IMR-90 (cell line): Measurements from ENCODE around the gene CMA1. TPM values are rescaled to one million over a fixed set of nuclear protein-coding genes. Genes with fewer than 3 reads are reported as not detected.

Experiments
- ATAC-seq: fragments of 200-7000 bp; cut with Tn5 transposase; 2 replicates; pipeline ENCODE4 v1.9.1; 2020; ENCODE audit warnings: low read depth, mild to moderate bottlenecking, moderate library complexity
- BruUV-seq: library from RNA; stranded (reverse); fragments of 400-500 nt; replicated peaks from 2 replicates; lab custom pipeline; 2021; lab: Mats Ljungman, UMichigan
- CTCF ChIA-PET: fragments of 300-600 bp; formaldehyde crosslinking; extraction: SDS; loops from one replicate; lab custom pipeline; 2021; ENCODE audit warnings: antibody characterized with exemption; lab: Yijun Ruan, JAX
- POLR2A ChIA-PET: fragments of 300-600 bp; sonication (Branson Sonifier 250); formaldehyde crosslinking; loops from one replicate; lab custom pipeline; 2022; ENCODE audit warnings: antibody characterized with exemption; ENCODE audit not compliant: unreplicated experiment; lab: Charles Lee
- DNase-seq: peaks from one replicate; pipeline ENCODE4 v3.0.0; 2013
- H2AFZ ChIP-seq: replicated peaks from 2 replicates; pipeline ENCODE3; 2013; ENCODE audit warnings: low read length, mild to moderate bottlenecking; ENCODE audit not compliant: poor library complexity
- H2AK5ac ChIP-seq: 2 replicates; pipeline ENCODE4 v1.6.1; 2013; ENCODE audit warnings: low read depth, low read length, inconsistent platforms
- H2AK9ac ChIP-seq: replicated peaks from 2 replicates; pipeline ENCODE3; 2013; ENCODE audit warnings: mild to moderate bottlenecking, low read depth, low read length, moderate library complexity; ENCODE audit not compliant: poor library complexity
- H2BK120ac ChIP-seq: 2 replicates; pipeline ENCODE4 v1.6.1; 2013; ENCODE audit warnings: low read depth, low read length, inconsistent platforms
- H2BK15ac ChIP-seq: 3 replicates; pipeline ENCODE4 v1.6.1; 2013; ENCODE audit warnings: low read depth, low read length, inconsistent platforms
- H2BK20ac ChIP-seq: 2 replicates; pipeline ENCODE4 v1.6.1; 2013; ENCODE audit warnings: low read depth, mild to moderate bottlenecking, inconsistent platforms, low read length, moderate library complexity
- H2BK5ac ChIP-seq: 2 replicates; pipeline ENCODE4 v1.6.1; 2013; ENCODE audit warnings: mild to moderate bottlenecking, low read depth, low read length, inconsistent platforms; ENCODE audit not compliant: poor library complexity, severe bottlenecking
- H3K14ac ChIP-seq: replicated peaks from 2 replicates; pipeline ENCODE4 v1.6.1; 2013; ENCODE audit warnings: low read depth, low read length, inconsistent platforms
- H3K18ac ChIP-seq: 2 replicates; pipeline ENCODE4 v1.6.1; 2013; ENCODE audit warnings: low read depth, low read length, control low read depth
- H3K23ac ChIP-seq: 2 replicates; pipeline ENCODE4 v1.6.1; 2013; ENCODE audit warnings: low read depth, low read length, inconsistent platforms
- H3K27ac ChIP-seq: 2 replicates; pipeline ENCODE4 v1.5.1; 2013; ENCODE audit warnings: mild to moderate bottlenecking, control low read depth, low read length; ENCODE audit not compliant: insufficient read depth
- H3K27me3 ChIP-seq: 2 replicates; pipeline ENCODE4 v1.6.1; 2013; ENCODE audit warnings: low read length; ENCODE audit not compliant: control insufficient read depth, insufficient read depth
- H3K36me3 ChIP-seq: 2 replicates; pipeline ENCODE4 v1.6.1; 2013; ENCODE audit warnings: low read length, mixed read lengths; ENCODE audit not compliant: control insufficient read depth, insufficient read depth
- H3K4ac ChIP-seq: 2 replicates; pipeline ENCODE4 v1.6.1; 2013; ENCODE audit warnings: low read depth, low read length, inconsistent platforms
- H3K4me1 ChIP-seq: 2 replicates; pipeline ENCODE4 v1.6.1; 2013; ENCODE audit warnings: low read length, mixed read lengths; ENCODE audit not compliant: control insufficient read depth, insufficient read depth
- H3K4me2 ChIP-seq: 2 replicates; pipeline ENCODE4 v1.6.1; 2013; ENCODE audit warnings: low read depth, mild to moderate bottlenecking, control low read depth, low read length, moderate library complexity
- H3K4me3 ChIP-seq: 2 replicates; pipeline ENCODE4 v1.5.1; 2013; ENCODE audit warnings: low read depth, mild to moderate bottlenecking, control low read depth, low read length, moderate library complexity; ENCODE audit not compliant: insufficient read depth
- H3K56ac ChIP-seq: 2 replicates; pipeline ENCODE4 v1.6.1; 2013; ENCODE audit warnings: low read length, inconsistent platforms; ENCODE audit not compliant: insufficient read depth; ENCODE audit errors: extremely low read depth
- H3K79me1 ChIP-seq, 2 experiments: 2 replicates each; pipeline ENCODE4 v1.6.1; 2013; ENCODE audit warnings: low read length in 2 of 2, inconsistent platforms in 1 of 2, low read depth in 1 of 2
- H3K9ac ChIP-seq: 2 replicates; pipeline ENCODE4 v1.6.1; 2013; ENCODE audit warnings: low read depth, low read length, control low read depth
- H3K9me1 ChIP-seq: 2 replicates; pipeline ENCODE4 v1.6.1; 2013; ENCODE audit warnings: low read length, inconsistent platforms; ENCODE audit not compliant: insufficient read depth
- H3K9me3 ChIP-seq: 2 replicates; pipeline ENCODE4 v1.6.1; 2013; ENCODE audit warnings: low read length; ENCODE audit not compliant: control insufficient read depth, insufficient read depth
- H4K20me1 ChIP-seq: 2 replicates; pipeline ENCODE4 v1.6.1; 2013; ENCODE audit warnings: low read length, inconsistent platforms; ENCODE audit not compliant: insufficient read depth
- H4K5ac ChIP-seq: 2 replicates; pipeline ENCODE4 v1.6.1; 2013; ENCODE audit warnings: mild to moderate bottlenecking, low read depth, low read length, control low read depth
- H4K8ac ChIP-seq, 2 experiments: 2 replicates each; pipeline ENCODE4 v1.6.1; 2013; ENCODE audit warnings: low read depth in 2 of 2, low read length in 2 of 2, control low read depth in 1 of 2, inconsistent platforms in 1 of 2
- H4K91ac ChIP-seq: 2 replicates; pipeline ENCODE4 v1.6.1; 2013; ENCODE audit warnings: low read depth, low read length, inconsistent platforms; ENCODE audit not compliant: insufficient read depth
- BHLHE40 ChIP-seq: fragments of 150-350 bp; IDR thresholded peaks from 2 replicates; pipeline ENCODE4 v1.6.1; 2016; ENCODE audit warnings: mild to moderate bottlenecking, low read depth, low read length
- CEBPB ChIP-seq: IDR thresholded peaks from 2 replicates; pipeline ENCODE4 v1.6.1; 2012; ENCODE audit warnings: low read depth, low read length, improper control_type of control experiment
- CHD1 ChIP-seq: IDR thresholded peaks from 2 replicates; pipeline ENCODE4 v1.6.1; 2012; ENCODE audit warnings: low read depth, low read length, improper control_type of control experiment
- FOS ChIP-seq: fragments of 150-350 bp; IDR thresholded peaks from 2 replicates; pipeline ENCODE4 v1.6.1; 2016; ENCODE audit warnings: low read depth, low read length
- MAFK ChIP-seq: IDR thresholded peaks from 2 replicates; pipeline ENCODE4 v1.6.1; 2012; ENCODE audit warnings: low read depth, low read length, improper control_type of control experiment
- POLR2A ChIP-seq: IDR thresholded peaks from 2 replicates; pipeline ENCODE4 v1.6.1; 2012; ENCODE audit warnings: mild to moderate bottlenecking, low read depth, low read length
- RAD21 ChIP-seq: IDR thresholded peaks from 2 replicates; pipeline ENCODE4 v1.6.1; 2012; ENCODE audit warnings: low read length, improper control_type of control experiment
- RCOR1 ChIP-seq: IDR thresholded peaks from 2 replicates; pipeline ENCODE4 v1.6.1; 2012; ENCODE audit warnings: mild to moderate bottlenecking, low read length, improper control_type of control experiment; ENCODE audit not compliant: insufficient replicate concordance
- RFX5 ChIP-seq: IDR thresholded peaks from 2 replicates; pipeline ENCODE4 v1.8.0; 2012; ENCODE audit warnings: low read depth, mild to moderate bottlenecking, low read length, moderate library complexity
- USF2 ChIP-seq: fragments of 150-350 bp; IDR thresholded peaks from 2 replicates; pipeline ENCODE4 v1.6.1; 2017; ENCODE audit warnings: mild to moderate bottlenecking, antibody characterized with exemption, low read length, low read depth
- WGBS, 2 experiments: methylation state at CpG; one replicate each; pipeline versions ENCODE4 v1.1.5 to v1.1.7; 2013; ENCODE audit warnings: missing lambda C conversion rate in 2 of 2; ENCODE audit not compliant: insufficient read length in 1 of 2; ENCODE audit errors: extremely low coverage in 2 of 2; 5-methylcytosine and 5-hydroxymethylcytosine counted together
- dilution Hi-C: fragments of 300-500 bp; cut with HindIII; formaldehyde crosslinking; loops from one replicate; pipeline ENCODE4 v1.14.3; 2018; ENCODE audit warnings: low sequenced_read_pairs; ENCODE audit not compliant: unreplicated experiment
- in situ Hi-C: fragments of 300-500 bp; cut with MboI; formaldehyde crosslinking; loops from 3 replicates; pipeline ENCODE4 v1.14.3; 2019; ENCODE audit warnings: low sequenced_read_pairs, inconsistent platforms, mixed read lengths
- intact Hi-C: fragments of 100-400 bp; cut with micrococcal nuclease; formaldehyde crosslinking; loops from 2 replicates; pipeline ENCODE4 v1.10.0; 2022
- polyA plus RNA-seq, 3 experiments: library from polyadenylated mRNA; depleted of rRNA; stranded (reverse); fragments of >200 nt; gene quantifications; 2 replicates each; pipeline ENCODE4 v1.2.3, GENCODE V29; 2012; ENCODE audit warnings: low replicate concordance in 1 of 3
- total RNA-seq: library from RNA; depleted of rRNA; stranded (reverse); fragments of >200 nt; gene quantifications from 2 replicates; pipeline ENCODE4 v1.2.3, GENCODE V29; 2012
- TF ChIP-seq, protein P1 (sequence below): conservative IDR thresholded peaks from 2 replicates; pipeline ENCODE4 v1.5.1; 2012; ENCODE audit warnings: mild to moderate bottlenecking, low read depth, low read length, improper control_type of control experiment

The CMA1 gene
- total and polyA plus RNA-seq, 2 of the 4 experiments (the other 2 are of a cell fraction): not detected

GRCh38 chr14:24535737-24536136 lies 27.7 kb upstream of the CMA1 start:
- intact Hi-C loops: no loop called here
- no peaks in the 10 kb centered on the region for H3K79me1 ChIP-seq
- H3K9ac ChIP-seq: no peak overlapping the region
- in situ Hi-C loops: no loop called here
- H3K36me3 ChIP-seq: no peaks in the 10 kb centered on the region
- H3K27me3 ChIP-seq: no peaks in the 10 kb centered on the region
- no peak overlapping the region for H4K5ac ChIP-seq
- H2AK9ac ChIP-seq: no peak overlapping the region
- ATAC-seq (no peak), DNase-seq (no peak)
- ChIA-PET POLR2A (no interaction called here), CTCF (no interaction called here)
- WGBS, 2 experiments: no CpG with 5 or more reads among the region's 1 CpG
- H3K27ac ChIP-seq: no peak overlapping the region
- H2BK20ac ChIP-seq: no peak overlapping the region
- no peak overlapping the region for H2BK120ac ChIP-seq
- H3K18ac ChIP-seq: no peak overlapping the region
- no TSS peak for BruUV-seq
- H3K4me2 ChIP-seq: no peak overlapping the region
- H3K4me3 ChIP-seq: no peak overlapping the region
- H2BK5ac ChIP-seq: no peak overlapping the region
- H3K9me3 ChIP-seq: no peaks in the 10 kb centered on the region
- dilution Hi-C loops: no loop called here
- H3K4me1 ChIP-seq: no peaks in the 10 kb centered on the region
- H4K8ac ChIP-seq: no peak overlapping the region
- no peak overlapping the region for H4K91ac ChIP-seq
- H3K23ac ChIP-seq: no peak overlapping the region
- H4K20me1 ChIP-seq: no peaks in the 10 kb centered on the region
- H3K56ac ChIP-seq: no peak overlapping the region
- TF ChIP-seq RCOR1 (no peak), FOS (no peak), CHD1 (no peak), POLR2A (no peak), CEBPB (no peak), MAFK (no peak), RAD21 (no peak), RFX5 (no peak), USF2 (no peak), BHLHE40 (no peak)
- TF ChIP-seq, protein P1, sequence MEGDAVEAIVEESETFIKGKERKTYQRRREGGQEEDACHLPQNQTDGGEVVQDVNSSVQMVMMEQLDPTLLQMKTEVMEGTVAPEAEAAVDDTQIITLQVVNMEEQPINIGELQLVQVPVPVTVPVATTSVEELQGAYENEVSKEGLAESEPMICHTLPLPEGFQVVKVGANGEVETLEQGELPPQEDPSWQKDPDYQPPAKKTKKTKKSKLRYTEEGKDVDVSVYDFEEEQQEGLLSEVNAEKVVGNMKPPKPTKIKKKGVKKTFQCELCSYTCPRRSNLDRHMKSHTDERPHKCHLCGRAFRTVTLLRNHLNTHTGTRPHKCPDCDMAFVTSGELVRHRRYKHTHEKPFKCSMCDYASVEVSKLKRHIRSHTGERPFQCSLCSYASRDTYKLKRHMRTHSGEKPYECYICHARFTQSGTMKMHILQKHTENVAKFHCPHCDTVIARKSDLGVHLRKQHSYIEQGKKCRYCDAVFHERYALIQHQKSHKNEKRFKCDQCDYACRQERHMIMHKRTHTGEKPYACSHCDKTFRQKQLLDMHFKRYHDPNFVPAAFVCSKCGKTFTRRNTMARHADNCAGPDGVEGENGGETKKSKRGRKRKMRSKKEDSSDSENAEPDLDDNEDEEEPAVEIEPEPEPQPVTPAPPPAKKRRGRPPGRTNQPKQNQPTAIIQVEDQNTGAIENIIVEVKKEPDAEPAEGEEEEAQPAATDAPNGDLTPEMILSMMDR: no peak
- no peak overlapping the region for H3K4ac ChIP-seq
- H3K14ac ChIP-seq: no peak overlapping the region
- H2BK15ac ChIP-seq: no peak overlapping the region
- no peak overlapping the region for H2AK5ac ChIP-seq
- H3K9me1 ChIP-seq: no peaks in the 10 kb centered on the region
- H2AFZ ChIP-seq: no peak overlapping the region
